ENCODE results near the gene RNF150. TPM values are rescaled to one million over a fixed set of nuclear protein-coding genes. Genes with fewer than 3 reads are reported as not detected.
"Not testable (repeated sequence)": the region's sequence is repeated elsewhere in the genome, so short reads cannot be mapped to it uniquely, and the experiment has no call there.

The RNF150 gene
- total RNA-seq, 1 donor from 2014 or later, result 53.3 TPM

DNA sequence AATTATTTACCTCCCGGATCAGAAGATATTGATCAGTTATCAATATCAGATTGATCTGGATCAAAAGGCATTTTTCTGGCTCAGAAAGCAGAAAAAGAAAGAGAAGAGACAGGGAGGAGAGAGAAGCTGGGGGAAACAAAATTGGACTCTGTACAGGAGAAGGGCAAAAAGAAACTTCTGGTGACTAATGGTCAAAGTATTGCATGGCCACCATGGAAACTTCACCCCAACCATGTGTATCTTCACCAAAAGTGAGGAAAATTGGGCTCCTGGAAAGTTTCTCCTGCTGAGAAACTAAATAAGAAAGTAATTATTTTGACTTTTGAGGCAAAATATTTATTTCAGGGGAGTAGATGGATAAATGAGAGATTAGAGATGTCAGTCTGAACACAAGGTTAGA, 33.9 kb downstream of the RNF150 start:
- no peak for ATAC-seq (ENCODE audit: poor library complexity)
- DNase-seq, result no peak
- intact Hi-C loops (cut with DNase I), result no loop called here

DNA sequence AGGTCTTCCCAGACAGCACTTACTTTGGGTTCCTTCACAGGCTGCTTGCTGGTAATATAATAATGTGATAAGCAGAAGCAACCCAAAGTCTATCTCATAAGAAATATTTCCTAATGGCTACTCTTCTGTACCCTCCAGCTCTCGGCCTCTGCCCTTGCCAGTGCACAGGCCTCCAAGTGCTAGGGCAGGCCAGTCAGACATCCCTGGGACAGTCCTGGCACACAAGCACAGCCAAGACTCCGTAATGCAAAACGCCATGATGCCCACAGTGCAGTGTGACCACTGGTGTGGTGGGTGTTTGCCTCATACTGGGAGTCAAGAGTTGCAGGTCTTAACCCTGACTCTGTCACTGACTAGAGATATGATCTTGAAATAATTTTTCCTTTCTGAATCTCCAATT, 35.1 kb downstream of the RNF150 start:
- ATAC-seq (ENCODE audit: poor library complexity) (peak; percentile 32), DNase-seq (no peak)
- intact Hi-C loops (cut with DNase I), result no loop called here

DNA sequence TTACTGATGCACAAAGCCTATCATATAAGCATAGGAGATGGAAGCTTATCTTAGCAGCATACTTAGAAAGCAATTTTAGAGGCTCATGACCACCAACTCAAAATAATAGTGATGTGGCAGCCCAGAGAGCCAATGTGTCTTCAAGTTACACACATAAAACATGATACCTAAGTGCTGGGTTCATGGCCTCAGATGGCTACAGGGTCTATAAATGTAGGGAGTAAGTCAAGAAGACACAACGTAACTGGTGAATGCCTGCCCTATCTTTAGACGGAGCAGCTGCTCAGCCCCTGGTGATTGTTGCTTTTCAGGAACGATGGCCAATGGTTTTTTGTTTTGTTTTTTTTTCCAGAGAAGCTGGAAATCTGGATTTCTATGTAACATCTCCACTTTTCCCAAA, 42.8 kb downstream of the RNF150 start:
- no peak for DNase-seq
- intact Hi-C loops (cut with DNase I), result no loop called here
- ATAC-seq (ENCODE audit: poor library complexity), result no peak

DNA sequence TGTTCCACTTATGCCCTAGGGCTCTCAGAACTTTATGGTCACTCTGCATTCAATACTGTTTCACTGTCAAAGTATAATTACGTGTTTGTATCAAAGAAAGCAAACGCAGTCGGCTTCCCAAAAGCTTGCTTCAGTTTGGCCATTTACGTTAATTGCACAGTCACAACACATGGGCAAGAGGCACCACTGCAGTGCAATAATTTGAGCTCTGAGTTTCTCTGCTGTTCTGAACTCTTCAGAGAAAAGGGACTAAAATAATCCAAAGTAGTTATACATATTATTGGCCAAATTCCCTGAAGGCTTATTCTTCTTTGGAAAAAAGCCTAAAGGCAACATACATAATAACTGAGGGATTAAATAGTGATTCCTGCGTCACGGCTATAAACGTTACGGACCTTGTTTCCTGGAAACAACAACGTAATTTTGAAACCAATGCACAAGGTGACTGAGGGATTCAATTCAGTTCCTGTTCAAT, 51.3 kb downstream of the RNF150 start:
- intact Hi-C loops (cut with DNase I), result no loop called here
- DNase-seq (no peak), ATAC-seq (ENCODE audit: poor library complexity) (no peak)

DNA sequence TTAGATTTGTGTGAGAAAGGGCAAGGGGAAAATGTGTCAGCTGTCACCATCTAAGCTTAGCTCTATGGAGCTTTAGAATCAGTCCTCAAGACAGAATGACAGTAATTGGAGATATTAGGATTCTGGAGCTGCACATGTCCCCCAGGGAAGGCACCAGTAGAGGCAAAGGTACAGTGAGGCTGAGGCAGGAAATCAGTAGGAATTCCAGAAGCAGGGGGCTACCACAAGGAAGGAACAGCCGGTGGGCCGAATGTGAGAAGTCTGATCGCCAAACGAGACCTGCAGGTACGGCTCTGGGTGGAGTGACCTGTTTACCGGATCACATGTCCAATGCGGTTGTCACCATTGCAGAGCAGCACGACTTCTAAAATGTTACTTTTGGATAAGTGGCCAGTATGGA, 52.6 kb downstream of the RNF150 start:
- intact Hi-C loops (cut with DNase I), result no loop called here
- DNase-seq (no peak), ATAC-seq (ENCODE audit: poor library complexity) (no peak)

DNA sequence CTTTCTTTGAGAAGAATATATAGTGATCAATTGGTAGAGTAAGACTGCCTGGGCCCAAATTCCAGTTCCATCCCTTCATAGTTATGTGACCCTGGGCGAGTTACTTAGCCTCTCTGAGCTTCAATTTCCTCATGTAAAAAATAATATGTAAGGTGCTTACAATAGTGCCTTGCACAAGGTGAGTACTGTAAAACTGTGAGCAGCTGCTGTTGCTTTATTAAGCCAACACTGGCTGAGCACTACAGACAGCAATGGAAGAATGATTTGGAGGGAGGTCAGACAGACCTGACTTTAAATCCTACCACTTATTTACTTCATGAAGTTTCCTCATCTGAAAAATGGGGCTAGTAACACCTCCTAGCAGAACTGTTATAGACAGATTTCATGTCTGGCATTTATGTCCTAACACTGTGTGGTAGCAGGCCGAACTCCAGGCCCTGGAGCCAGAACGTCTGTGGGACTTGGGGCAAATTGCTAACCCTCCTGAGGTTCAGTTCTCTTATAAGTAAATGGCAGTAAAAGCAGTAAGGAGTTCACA, 53.8 kb downstream of the RNF150 start:
- DNase-seq (no peak), ATAC-seq (ENCODE audit: poor library complexity) (peak; percentile 23)
- intact Hi-C loops (cut with DNase I), result no loop called here

DNA sequence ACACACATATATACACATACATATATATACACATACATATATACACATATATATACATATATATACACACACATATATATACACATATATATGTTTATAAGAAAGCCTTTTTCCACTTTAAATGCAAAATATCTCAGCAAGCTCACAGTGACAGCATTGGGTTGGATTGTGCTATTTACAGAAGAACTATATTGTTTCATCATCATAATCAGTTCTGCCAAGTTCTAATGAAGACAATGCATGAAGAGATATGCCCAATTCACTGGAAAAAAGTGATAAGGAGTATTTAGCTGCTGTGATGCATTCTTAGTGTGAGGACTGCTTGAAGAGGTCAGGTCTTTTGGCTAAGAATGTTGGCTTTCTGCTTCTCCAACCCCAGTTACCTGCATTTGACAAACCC, 54.4 kb downstream of the RNF150 start:
- DNase-seq, result no peak
- intact Hi-C loops (cut with DNase I), result no loop called here
- ATAC-seq (ENCODE audit: poor library complexity), result no peak

DNA sequence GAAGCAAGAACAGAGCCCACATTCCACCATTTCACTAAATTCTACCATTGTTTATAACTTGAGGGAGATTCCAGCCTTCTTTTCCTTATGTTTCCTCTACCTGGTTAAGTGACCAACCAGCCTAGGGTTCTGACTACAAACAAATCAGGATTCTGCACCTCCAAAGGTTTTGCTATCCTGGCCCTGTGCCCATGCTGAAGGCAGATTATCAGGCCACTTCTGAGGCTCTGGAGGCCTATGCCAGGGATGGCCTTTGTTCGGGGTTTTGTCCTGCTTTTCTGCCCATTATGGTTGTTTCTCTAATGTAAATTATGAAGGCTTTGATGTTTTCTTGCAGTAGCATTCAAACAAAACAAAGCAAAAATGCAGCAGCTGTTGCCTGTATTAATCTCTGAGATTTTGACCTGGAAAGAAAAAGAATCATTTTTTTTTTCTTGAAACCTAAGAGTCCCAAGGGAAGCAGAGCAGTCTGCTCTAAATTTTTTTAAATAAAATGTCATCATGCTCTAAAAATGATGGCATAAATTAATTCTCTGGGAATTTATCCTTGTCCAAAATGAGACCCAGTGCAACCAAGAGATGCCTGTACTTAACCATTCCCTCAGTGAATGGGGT, 55.6 kb downstream of the RNF150 start:
- no peak for ATAC-seq (ENCODE audit: poor library complexity)
- peak; percentile 41 for DNase-seq
- intact Hi-C loops (cut with DNase I), result no loop called here

DNA sequence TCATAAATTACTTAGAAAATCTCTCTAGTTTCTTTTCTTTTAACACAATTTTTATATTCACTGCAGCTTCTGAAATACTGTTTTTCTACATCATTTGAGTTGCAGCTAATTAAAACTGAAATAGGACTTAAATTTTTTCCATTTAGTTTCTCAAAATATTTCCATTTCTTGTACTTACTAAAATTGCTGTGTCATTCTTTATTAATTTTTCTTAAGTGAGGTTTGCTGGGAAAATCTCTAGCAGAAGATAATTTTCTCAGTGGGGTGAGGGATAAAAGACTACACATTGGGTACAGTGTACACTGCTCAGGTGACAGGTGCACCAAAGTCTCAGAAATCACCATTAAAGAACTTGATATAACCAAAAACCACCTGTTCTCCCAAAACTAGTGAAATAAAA, 57.7 kb downstream of the RNF150 start:
- ATAC-seq (ENCODE audit: poor library complexity), result no peak
- no peak for DNase-seq
- intact Hi-C loops (cut with DNase I), result no loop called here

DNA sequence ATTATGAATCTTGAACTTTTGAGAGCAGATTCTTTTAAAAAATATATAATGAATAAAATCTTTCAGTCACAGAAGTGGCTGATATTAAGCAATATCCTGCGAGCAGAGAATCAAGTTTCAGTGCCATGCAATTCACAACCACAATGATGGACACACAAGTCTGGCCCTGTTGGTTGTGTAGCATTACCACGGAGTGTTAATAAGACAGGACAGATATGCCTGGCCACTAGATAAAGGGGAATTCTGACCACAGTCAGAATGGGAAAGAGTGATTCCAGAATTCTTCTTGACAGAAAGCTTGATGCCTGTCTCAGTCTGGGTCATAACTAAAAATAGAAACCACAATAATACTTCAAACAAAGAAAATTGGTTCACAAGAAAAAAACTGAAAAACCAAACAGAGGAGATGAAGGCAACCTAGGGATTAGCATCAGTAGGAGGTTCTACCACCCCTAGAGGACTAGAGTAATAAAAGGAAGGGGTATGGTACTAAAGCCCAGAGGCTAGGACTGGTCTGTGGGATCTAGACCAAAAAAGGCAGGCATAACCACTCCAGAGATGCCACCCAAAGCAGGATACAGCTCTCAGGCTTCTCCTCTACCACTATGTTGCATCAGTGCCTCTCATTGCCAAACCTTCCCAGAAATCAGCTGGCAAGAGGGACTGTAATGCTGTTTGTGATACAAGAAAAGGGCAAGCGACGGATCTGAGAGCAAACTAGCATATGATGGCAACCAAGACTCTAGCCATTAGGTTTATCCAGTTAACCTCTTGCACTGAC, 59.0 kb downstream of the RNF150 start:
- intact Hi-C loops (cut with DNase I), result no loop called here
- ATAC-seq (ENCODE audit: poor library complexity) (peak; percentile 58), DNase-seq (no peak)

DNA sequence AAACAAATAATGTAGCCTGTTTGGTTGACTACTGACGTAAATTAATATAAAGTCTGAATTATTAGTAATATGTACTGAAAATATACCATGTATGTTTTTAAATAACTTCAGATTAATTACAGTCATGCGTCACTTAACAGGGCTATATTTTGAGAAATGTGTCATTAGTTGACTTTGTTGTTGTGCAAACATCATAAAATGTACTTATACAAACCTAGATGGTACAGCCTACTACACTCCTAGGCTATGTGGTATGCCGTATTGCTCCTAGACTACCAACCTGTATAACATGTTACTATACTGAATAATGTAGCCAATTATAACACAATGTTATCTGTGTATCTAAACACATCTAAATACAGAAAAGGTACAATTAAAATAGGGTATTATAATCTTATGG, 66.6 kb downstream of the RNF150 start:
- DNase-seq, result no peak
- ATAC-seq (ENCODE audit: poor library complexity), result no peak
- intact Hi-C loops (cut with DNase I), result no loop called here

DNA sequence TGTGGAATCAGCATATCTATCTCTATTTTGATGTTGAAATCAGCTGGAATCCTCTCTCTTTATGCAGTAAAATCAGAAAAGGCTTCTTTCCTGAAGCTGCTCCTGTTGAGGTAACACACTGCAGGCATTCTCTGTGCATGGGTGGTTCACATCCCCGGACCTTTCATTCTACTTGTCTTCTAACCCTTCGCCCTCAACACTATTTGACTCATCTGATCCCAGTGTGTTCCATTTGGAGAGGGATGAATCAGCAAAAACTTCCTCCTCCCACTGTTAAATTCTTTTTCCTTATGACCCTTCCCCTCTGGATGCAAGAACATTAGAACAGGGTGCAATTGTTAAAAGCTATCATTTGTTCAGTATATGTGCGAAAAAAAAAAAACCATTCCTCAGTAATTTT, 67.4 kb downstream of the RNF150 start:
- ATAC-seq (ENCODE audit: poor library complexity), result no peak

DNA sequence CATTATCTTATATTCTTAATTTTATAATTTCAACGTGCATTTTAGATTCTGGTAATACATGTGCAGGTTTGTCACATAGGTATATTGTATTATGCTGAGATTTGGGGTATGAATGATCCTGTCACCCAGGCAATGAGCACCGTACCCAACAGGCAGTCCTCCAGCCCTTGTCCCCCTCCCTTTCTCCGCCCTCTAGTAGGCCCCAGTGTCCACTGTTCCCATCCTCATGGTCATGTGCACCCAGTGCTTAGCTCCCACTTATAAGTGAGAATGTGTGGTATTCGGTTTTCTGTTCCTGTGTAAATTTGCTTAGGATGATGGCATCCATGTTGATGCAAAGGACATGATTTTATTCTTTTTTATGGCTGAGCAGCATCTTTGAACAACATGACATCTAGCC, 70.6 kb downstream of the RNF150 start:
- ATAC-seq (ENCODE audit: poor library complexity) (no peak), DNase-seq (no peak)
- intact Hi-C loops (cut with DNase I), result no loop called here

More for the DNA sequence above, 67.4 kb downstream of the RNF150 start:
- intact Hi-C loops (cut with DNase I), result no loop called here
- no peak for DNase-seq

DNA sequence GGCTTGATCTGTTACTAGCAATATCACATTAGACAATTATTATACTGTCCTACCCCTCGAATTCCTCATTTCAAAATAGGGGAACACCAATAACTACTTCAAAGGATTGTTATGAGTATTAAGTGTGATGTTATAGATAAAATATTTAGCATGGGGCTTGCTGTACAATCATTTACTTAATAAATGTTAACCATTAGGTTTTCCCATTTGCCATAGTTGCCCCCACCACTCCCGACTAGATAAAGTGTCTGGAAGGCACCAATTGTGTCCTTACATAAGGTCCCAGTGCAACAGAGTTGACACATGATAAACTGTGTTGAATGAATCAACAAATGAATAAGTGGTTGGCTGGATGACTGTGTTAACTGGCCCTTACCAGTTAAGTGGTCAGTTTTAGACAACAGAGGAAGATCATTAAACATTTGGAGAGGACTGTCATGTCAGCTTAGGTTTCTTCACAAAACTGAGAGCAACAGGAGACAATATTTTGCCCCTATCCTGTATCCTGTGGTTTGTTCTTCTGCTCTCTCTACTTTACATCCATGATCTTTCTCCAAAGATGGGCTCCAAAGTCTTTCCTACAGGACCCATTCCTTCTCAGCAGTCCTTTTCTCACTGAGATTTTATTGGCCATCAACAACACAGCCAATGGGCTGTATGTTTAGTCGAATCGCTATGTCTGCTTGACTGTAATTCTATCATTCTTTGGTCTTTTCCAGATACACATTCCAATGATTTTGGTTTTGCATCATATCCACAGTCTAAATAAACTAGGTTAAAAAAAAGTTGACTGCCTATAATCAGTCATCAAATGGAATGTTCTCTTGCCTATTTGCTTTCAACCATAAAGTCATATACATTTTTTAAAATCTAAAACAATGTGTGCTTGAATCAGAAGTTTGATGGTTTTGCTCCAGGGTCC, 74.4 kb downstream of the RNF150 start:
- ATAC-seq (ENCODE audit: poor library complexity), result no peak
- intact Hi-C loops (cut with DNase I), result no loop called here
- DNase-seq, result no peak

DNA sequence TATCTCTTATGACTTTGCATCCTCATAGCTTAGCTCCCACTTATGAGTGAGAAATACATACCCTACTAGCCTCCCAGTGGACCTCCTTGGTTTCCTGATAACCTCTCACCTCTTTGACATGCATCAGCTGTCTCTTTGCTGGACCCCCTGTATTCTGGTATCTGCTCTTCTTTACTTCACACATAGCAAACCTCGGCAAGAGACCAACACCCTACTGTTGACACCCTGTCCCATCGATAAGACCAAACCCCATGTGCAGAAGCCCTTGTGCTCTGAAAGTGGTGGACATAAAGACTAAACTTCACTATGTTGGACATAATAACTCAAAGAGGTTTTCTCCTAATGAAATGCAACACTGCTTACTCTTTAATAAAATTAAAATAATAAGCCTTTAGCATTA, 75.7 kb downstream of the RNF150 start:
- intact Hi-C loops (cut with DNase I), result no loop called here
- ATAC-seq (ENCODE audit: poor library complexity), result no peak
- DNase-seq, result no peak

DNA sequence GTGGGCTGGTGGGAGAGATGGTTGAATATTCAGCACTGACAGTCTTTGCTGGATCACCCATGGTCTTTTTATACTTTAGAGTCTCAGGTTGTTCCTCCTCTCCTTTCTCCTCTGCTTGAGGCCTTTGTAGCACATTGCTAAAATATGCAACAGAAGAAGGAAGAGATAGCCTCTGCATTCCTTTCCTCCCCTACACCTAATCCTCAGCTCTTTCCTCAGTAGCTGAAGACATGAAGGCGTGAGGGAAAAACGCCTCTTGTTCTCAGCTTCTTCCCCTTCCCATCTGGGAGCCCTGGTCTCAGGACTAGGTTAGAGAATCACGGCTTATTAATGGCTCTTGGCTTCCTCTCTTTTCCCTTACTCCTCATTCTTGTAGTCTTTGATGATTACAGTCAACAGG, 76.8 kb downstream of the RNF150 start:
- DNase-seq, result no peak
- intact Hi-C loops (cut with DNase I), result no loop called here
- no peak for ATAC-seq (ENCODE audit: poor library complexity)

DNA sequence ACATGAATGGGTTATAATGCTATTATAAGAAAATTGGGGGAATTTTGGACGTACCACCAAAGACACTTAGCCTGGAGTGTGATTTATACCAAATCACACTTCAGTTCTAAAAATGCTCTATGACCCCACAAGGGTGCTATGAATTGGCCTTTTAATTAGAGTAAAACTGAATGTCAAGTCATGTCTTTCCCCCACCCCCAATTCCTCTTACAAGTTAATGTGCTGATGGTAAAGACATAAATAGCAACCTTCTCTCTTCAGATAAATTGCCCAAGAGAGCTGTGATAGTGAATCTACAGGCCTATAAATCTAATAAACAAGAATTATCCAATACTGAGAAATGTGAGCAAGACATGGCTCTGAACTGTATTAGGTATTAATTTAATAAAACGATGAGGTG, 78.8 kb downstream of the RNF150 start:
- intact Hi-C loops (cut with DNase I), result no loop called here
- no peak for DNase-seq
- peak; percentile 54 for ATAC-seq (ENCODE audit: poor library complexity)

DNA sequence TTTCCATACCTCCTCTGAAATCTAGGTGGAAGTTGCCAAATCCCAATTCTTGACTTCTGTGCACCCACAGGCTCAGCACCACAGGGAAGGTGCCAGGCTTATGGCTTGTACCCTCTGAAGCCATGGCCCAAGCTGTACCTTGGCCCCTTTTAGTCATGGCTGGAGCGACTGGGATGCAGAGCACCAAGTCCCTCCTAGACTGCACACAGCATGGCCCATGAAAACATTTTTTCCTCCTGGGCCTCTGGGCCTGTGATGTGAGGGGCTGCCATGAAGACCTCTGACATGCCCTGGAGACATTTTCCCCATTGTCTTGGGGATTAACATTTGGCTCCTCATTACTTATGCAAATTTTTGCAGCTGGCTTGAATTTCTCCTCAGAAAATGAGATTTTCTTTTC, 82.3 kb downstream of the RNF150 start:
- DNase-seq; ATAC-seq (ENCODE audit: poor library complexity); intact Hi-C loops (cut with DNase I): not testable (repeated sequence)

DNA sequence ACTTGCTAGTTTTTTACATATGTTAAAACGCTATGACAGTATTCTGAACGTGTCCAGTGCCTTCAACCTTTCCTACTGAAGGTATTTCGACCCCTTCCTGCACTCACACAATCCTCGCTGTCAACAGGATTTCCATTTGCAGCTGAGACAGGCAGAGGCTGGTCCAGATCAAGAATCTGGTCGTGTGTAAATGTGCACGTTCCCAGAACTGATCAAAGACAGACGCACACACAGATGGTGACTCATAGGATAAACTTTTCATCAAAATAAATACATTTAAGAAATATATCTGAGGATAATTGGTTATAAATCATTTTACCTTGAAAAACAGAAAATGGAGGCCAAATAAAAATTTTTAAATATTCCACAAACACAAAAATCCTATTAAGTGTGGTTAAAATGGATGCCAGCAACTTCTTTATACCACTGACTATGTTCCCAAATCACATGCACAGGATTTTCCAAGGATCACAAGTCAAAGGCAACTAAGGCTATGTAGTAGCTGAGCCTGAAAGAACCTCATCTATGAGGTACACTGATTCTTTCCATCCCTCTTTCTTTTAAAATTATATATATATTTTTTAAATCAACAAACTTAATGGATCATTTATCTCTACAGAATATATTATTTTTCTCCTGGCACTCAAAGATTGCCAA, 85.9 kb downstream of the RNF150 start:
- ATAC-seq (ENCODE audit: poor library complexity) (peak; percentile 78), DNase-seq (no peak)
- intact Hi-C loops (cut with DNase I), result no loop called here
